ENCODE data around the gene RHO. TPM values are rescaled to one million over a fixed set of nuclear protein-coding genes. Genes with fewer than 3 reads are reported as not detected.

The RHO gene
- total RNA-seq, 1 experiment from 2014 or later, result 0.05 TPM

GRCh38 chr3:129519896-129520715, 8.3 kb upstream of the RHO start:
- DNase-seq (ENCODE audit: low read depth), result no peak

- DNase-seq (ENCODE audit: low read depth), result peak; percentile 16
These were observed 7.5 kb upstream of the RHO start for GRCh38 chr3:129520960-129521359.

- no peak for DNase-seq (ENCODE audit: low read depth)
These were observed 6.8 kb upstream of the RHO start for GRCh38 chr3:129521611-129522010.

- DNase-seq (ENCODE audit: low read depth), result no peak
These were observed 5.5 kb upstream of the RHO start for GRCh38 chr3:129522953-129523352.

GRCh38 chr3:129524081-129524480, 4.4 kb upstream of the RHO start:
- DNase-seq (ENCODE audit: low read depth), result no peak

GRCh38 chr3:129525341-129525968, 3.0 kb upstream of the RHO start:
- DNase-seq (ENCODE audit: low read depth), result peak; percentile 69

GRCh38 chr3:129526121-129526900, 2.1 kb upstream of the RHO start:
- no peak for DNase-seq (ENCODE audit: low read depth)

- DNase-seq (ENCODE audit: low read depth), result no peak
These were observed 1.2 kb upstream of the RHO start for GRCh38 chr3:129527262-129527661.

- DNase-seq (ENCODE audit: low read depth), result no peak
These were observed 1.2 kb downstream of the RHO start for GRCh38 chr3:129529436-129530210.

- DNase-seq (ENCODE audit: low read depth), result peak; percentile 15
These were observed 1.9 kb downstream of the RHO start for GRCh38 chr3:129530251-129530791.

- DNase-seq (ENCODE audit: low read depth), result no peak
These were observed 2.4 kb downstream of the RHO start for GRCh38 chr3:129530821-129531220.

GRCh38 chr3:129531699-129532098, 3.3 kb downstream of the RHO start:
- no peak for DNase-seq (ENCODE audit: low read depth)

GRCh38 chr3:129532261-129532660, 3.8 kb downstream of the RHO start:
- DNase-seq (ENCODE audit: low read depth), result no peak

GRCh38 chr3:129533406-129533805, 5.0 kb downstream of the RHO start:
- DNase-seq (ENCODE audit: low read depth), result no peak

GRCh38 chr3:129534428-129535027, 6.1 kb downstream of the RHO start:
- peak; percentile 13 for DNase-seq (ENCODE audit: low read depth)

- DNase-seq (ENCODE audit: low read depth), result no peak
These were observed 6.6 kb downstream of the RHO start for GRCh38 chr3:129535075-129535474.

- DNase-seq (ENCODE audit: low read depth), result no peak
These were observed 7.9 kb downstream of the RHO start for GRCh38 chr3:129536374-129536667.

- no peak for DNase-seq (ENCODE audit: low read depth)
These were observed 8.4 kb downstream of the RHO start for GRCh38 chr3:129536804-129537203.

- DNase-seq (ENCODE audit: low read depth), result no peak
These were observed 10.8 kb downstream of the RHO start for GRCh38 chr3:129539206-129539605.

GRCh38 chr3:129540776-129541516, 12.5 kb downstream of the RHO start:
- no peak for DNase-seq (ENCODE audit: low read depth)

GRCh38 chr3:129542747-129543146, 14.3 kb downstream of the RHO start:
- no peak for DNase-seq (ENCODE audit: low read depth)

Measured in M059J (cell line).